ENCODE data around the gene SPRY4.

DNA sequence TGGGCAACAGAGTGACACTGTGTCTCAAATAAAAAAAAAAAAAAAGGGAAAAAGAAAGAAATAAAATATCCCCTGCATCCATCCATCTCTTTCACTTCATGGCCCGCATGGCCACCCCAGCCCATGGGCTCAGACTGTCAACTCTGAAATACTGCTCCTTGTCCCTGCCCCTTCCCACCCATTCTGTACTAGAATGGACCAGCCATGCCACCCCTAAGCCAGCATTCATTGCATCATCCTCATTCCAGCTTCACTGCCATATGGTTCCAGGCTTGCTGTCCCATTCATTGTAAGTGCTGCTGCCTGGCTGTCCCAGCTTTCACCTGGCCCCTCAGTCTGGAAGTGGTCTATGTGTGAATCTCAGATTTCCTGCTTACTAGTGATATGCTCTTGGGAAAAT, 46.2 kb downstream of the SPRY4 start:
- TF ChIP-seq, protein P1, sequence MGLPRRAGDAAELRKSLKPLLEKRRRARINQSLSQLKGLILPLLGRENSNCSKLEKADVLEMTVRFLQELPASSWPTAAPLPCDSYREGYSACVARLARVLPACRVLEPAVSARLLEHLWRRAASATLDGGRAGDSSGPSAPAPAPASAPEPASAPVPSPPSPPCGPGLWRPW (IDR thresholded peaks at IDR 0.05), result no peak
- TF ChIP-seq ZSCAN20 (CRISPR knock-in tag; IDR thresholded peaks at IDR 0.05), result no peak

All from A549 (cell line).